Activated CD8-positive, alpha-beta memory T cell treated with anti-CD3 and anti-CD28 coated beads, Interleukin-2, amount 50 U/mL, for 4 hours (primary cell): ENCODE measurements around the gene DUSP11.
"Not testable (repeated sequence)": the region's sequence is repeated elsewhere in the genome, so short reads cannot be mapped to it uniquely, and the experiment has no call there.

Experiments
- DNase-seq: peaks from one replicate; pipeline ENCODE4 v3.0.0-alpha.2; 2020

Gene DUSP11

DNA sequence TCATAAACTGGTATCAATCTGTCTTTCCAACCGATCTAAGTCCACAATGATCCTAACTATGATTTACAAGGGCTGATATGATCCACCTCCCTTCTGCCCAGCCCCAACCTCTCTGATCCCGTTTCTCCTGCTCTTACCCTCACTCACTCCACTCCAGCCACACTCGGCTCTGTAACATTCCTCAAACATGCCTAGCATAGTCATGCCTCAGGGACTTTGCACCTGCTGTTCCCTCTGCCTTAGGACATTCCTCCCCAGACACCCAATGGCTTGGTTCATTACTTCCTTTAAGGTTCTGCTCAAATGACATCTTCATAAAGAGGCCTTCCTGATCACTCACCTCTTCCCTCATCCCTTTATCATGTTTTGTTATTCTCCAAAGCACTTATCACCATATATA, 9.2 kb downstream of the DUSP11 start:
- DNase-seq = no peak

DNA sequence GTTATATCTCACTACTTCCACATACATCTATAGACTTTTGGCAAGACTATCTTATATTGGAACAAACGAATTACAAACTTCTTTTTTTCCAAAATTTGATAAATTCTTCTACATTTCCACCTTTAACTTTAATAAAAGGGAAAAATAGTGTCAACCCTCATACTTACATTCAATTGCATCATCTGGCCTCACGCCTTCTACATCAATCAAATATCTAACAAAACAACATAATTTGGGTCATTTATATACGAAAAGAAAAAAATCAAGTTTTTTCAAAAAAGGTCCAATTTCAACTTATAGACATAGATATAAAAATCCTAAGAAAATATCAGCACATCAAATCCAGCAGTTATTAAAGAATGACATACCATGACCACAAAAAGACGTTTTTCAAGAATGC, 12.9 kb downstream of the DUSP11 start:
- DNase-seq = no peak

DNA sequence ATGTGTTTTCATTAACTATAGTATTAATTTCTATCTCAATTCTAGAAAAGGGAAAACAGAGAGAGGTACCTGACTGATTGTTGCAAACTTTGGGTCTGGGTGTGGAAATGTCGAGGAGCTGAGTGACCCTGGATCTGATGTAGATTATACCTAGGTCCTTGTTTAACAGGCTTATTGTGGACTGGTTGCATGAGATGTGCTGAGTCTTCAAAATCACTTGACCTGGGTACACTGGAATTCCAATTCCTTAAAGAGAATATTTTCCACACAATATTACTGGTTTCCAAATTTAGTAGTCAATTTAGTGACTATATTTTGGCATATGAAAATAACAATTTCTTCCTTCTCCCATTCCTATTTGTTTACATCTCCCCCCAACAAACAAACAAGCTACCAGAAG, 13.6 kb downstream of the DUSP11 start:
- no peak for DNase-seq

DNA sequence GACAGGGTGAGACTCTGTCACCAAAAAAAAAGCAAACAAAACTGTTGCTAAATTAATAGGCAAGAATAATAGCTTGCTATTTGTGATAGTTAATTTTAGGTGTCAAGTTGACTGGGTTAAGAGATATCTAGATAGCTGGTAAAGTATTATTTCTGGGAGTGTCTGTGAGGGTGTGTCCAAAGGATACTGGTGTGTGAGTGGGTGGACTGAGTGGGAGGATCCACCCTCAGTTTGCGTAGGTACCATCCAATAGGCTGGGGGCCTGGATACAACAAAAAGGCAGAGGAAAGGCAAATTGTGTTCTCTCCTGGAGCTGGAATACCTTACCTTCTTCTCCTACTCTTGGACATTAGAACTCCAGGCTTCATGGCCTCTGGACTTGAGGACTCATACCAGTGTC, 15.0 kb downstream of the DUSP11 start:
- DNase-seq = no peak

DNA sequence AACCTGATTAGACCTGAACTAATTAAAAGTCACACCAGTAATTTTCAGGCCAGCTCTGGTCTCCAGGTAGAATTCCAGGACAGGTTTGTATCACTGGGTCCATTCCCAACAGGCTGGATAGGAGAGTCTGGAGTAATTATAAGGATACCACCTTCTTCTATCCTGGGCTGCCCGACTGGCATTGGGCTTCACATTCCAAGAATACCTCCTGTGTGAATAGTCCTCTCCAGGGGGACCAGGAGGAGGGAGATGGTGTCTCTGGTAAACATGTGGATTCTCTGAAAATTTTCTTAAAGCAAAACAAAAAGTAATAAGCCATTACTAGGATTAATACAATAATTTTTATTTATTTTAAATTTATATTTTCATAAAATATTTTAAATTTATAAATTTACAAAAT, 17.3 kb downstream of the DUSP11 start:
- DNase-seq = no peak

DNA sequence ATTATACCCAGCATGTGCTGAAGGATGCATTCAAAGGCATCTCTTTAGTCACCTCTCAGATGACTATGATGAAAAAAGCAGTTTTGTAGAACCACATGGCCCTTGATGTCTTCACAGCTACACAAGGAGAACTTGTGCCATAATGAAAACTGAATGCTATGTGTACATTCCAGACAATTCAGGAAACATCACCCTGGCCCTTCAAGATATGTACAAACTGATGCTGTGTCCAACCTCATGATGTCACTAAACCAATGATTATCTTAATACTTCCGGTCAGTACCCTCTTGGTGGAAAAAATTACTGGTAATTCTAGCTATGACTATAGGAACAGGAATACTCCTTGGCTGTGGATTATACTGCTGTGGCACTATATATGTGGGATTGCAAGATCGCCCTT, 20.0 kb downstream of the DUSP11 start:
- DNase-seq = no peak

DNA sequence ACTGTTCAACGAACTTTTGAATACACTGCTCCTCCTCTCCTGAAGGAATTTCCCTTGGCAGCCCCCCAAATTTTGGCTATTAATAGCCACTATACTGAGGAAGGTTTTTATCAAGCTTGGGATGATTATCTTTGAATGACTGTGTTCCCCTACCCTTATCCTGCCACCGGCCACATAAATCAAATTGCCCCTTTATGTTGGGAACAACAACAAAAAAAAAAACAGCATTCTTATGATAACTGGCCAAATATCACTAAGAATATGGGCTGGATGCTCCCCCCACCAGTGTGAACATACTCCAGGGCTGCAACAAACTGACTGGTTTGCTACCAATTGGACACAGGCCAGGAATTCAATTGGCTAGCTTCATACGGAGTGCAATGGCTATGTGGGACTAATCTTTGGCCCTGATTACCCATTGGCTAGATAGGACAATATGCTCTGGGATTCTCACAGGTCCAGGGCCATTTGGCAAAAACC, 20.6 kb downstream of the DUSP11 start:
- no peak for DNase-seq

DNA sequence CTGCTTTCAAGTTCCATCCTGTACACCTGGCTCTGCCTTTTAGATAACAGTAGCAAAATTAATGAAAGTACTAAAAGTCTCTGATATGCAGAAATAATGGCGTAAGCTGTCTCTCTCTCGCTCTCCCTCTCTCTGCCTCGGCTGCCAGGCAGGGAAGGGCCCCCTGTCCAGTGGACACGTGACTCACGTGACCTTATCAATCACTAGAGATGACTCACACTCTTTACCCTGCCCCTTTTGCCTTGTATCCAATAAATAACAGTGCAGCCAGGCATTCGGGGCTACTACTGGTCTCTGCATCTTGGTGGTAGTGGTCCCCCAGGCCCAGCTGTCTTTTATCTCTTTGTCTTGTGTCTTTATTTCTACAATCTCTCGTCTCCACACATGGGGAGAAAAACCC, 25.6 kb downstream of the DUSP11 start:
- not testable (repeated sequence) for DNase-seq

DNA sequence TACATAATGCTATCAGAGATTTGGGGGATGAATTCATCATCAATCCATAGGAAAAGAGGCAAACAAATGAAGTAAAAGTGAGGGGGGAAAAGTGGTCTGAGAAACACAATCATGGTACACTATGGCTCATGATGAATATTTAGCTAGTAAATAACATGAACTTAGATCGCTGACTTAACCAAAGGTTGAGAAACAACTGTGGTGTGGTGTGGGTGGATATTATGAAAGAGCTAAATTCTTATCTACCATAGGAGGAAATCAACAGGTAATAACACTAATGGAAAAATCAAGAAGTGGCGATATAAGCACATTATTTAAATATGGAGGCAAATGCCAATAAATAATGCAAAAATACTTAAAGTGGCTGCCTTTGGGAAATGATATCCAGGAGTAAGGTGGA, 30.6 kb downstream of the DUSP11 start:
- no peak for DNase-seq

DNA sequence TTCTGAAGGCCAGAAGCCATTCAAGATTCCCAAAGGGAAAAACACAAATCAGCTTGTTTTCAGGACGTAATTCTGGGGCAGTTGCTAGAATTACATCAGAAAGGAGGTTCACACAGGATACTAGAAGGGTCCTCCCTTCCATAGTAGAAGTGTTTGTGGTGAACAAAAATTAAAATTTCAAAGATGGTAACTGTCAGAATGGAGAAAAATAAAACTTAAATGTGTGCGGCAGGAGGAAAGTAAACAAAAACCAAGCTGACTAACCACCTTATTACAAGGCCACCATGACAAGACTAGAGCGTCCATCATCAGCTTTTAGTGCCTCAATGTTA, 33.1 kb downstream of the DUSP11 start:
- no peak for DNase-seq

DNA sequence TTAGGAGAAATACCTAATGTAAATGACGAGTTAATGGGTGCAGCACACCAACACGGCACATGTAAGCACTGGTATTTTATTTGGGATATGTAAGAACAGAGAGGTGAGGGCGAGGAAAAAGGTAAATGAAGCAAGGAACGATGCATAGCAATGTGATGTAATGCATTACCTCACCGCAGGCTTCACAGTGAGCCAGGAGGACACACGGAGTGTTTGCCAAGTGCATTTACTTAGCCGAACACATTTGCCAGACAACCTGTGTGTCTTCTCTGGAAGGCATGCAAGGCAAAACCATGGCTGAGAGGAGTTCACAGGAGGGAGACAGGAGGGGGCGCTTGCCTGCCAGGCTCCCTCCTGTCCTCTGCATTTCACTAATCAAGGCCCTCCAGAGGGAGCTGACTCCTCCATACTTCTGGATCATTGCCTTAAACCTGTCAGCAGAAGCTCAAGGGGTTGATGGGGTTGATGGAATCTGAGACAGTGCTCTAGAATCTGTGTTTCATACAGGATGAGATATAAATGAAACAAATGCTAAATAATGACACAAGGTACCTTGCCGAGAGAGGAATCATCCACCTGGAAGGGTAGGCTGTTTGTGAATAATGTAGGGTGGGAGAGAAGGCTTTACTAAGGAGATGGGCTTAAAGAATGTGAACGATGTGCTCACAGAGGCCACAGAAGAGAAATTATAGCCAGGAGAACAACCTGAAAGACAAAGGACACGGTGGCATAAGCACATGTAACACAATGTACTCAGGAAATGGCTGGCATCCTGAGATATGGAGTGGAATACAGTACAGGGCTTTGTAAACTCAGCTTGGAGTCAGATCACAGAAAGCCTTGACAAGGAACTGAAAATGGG, 33.7 kb downstream of the DUSP11 start:
- DNase-seq = no peak

DNA sequence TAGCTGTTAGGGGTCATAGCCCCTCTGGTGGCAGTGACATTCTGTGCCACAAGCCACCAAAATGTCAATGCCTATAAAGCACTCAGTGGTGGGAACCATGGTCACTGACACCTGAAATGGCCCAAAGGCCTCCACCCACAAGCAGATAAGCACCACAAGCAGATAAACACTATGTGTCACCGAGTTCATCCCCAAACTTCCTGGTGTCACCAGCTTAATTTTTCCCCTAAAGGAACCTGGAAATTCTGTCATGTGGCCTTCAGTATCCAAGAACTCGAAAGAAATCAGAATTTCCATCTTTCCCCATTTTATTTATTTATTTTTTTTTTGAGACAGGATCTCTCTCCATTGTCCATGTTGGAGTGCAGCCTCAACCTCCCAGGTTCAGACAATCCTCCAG, 39.1 kb downstream of the DUSP11 start:
- no peak for DNase-seq

DNA sequence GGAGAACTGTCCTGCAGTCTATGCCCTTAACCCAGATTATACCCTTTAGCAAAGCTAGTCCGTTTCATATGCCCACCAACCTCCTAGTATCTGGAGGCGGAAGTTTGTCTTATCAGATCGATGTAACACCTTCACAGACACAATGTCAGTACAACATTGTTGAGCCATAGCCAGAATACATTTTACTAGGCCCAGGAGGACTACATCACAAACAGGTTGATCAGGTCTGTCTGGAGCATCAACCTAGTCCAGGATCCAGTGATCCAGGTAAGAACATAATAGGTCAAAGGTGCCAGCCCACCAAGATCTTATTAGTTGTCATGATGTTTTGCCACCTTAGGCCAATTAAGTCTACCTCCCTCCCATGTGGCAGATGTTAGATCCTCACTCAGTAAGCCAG, 40.8 kb downstream of the DUSP11 start:
- no peak for DNase-seq

DNA sequence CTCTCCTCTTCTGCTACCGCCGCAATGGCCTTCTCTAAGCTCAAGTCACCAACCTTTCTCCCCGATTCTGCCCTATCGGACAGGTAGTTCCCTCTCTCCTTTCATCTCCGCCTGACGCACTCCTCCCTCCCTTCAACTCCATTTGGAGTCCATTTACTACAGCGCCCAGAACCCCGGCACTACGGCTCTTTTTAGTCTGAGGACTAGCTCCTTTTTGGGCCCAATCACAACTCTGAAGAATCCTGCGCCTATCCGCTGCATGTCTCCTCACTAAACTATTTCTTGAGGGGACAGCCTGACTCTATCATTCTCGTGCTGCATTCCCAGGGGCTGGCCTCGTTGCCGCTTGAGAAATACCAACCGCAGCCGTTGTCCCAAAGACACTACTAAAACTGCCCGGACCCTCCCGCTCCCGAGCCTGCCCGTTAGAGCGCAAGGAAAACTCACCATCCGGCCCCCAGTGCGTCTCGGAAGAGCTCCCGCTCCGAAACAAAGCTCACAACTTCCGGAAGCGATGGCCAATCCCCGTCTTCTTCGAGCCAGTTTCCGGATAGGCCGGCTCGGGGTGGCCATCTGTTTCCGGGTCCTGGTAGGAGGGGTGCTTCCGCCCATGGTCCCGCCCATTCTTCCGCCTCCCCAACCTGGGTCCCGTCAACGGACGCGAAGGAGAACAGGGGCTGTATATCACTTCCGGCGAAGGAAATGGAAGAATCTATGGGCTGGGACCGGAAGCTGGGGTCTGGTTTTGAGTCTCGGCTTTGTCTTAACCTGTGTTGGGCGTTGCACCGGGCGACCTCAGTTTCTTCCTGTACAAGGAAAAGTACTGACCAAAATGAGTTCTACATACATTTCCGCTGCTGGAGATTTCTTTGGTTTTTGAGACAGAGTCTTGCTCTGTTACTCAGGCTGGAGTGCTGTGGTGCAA, 42.8 kb downstream of the DUSP11 start, which contains the start of gene TPRKB:
TSS of gene TPRKB (minus strand) at position 491 of the 925 bp plus-strand sequence. CDS start 2,776 bp downstream, outside the sequence.
- peak; percentile 95 for DNase-seq

DNA sequence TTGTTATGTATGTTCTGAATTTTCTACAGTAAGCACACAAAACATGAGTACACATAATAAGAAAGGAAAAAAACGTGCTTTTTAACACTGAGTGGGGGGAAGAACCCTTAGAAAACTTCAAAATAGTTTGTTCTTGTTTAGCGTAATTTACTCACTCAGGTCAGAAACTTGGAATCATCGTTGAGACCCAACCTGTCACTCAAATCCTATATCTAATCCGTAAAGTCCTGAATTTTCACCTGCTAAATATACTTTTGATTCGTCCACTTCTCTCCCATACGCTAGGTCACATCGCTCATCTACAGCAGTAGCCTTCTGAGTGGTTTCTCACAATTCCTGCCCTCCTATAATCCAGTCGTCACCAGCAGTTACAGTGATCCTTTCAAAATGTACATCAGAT, 43.5 kb downstream of the DUSP11 start:
- DNase-seq = no peak

DNA sequence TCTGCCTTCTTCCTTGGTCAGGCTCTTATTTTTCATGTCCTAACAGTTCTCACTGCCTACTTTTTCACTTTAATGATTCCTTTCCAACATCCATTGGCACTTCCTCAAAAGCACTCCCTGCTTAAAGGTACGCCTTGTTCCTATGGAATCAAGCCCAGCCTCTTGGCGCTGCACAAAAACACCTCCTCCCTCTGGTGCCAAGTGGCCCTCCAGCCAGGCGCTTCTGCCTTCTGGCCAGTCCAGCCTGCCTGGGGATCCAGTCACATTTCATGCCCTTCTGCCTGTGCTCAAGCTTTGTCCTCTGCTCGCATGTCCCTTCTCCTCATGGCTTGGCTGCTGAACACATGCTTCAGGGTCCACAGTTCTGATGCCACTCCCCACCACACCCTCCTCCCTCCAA, 49.1 kb downstream of the DUSP11 start:
- DNase-seq = no peak

DNA sequence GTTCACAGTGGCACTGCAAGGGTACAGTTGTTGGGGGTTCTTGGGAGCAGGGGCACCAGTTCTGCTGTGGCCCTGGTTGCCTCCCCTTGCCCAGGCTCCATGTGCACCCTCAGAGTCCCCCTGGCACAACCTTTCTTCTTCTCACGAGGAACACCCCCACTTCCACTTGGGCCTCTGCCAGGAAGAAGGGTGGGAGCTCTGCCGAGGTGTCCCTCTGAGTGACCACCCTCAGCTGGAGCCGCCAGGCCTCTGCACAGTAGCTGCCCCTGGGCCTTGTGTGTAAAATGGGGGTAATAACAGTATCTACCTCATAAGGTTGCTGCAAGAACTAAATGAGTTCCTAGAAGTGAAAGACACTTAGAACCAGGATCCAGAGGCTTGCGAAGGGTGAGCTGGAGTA, 51.2 kb downstream of the DUSP11 start:
- no peak for DNase-seq

DNA sequence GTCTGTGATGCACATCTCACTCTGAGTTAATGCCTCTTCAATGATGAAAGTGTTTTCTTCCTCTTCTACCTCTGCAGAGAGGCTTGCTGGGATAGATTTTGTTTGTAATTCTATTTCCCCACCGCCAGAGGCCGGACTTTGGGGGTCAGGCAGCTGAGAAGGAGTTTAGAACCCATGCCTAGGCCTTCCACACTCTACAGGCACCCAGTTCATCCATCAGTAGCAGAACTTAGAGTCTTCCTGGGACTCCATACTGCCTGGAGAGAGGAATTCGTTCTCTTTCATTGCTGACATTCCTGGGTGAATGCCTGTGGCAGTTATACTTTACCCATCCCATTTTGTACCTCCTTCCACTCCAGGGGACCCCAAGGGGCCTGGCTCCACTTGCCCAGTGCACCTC, 51.9 kb downstream of the DUSP11 start:
- DNase-seq = no peak

DNA sequence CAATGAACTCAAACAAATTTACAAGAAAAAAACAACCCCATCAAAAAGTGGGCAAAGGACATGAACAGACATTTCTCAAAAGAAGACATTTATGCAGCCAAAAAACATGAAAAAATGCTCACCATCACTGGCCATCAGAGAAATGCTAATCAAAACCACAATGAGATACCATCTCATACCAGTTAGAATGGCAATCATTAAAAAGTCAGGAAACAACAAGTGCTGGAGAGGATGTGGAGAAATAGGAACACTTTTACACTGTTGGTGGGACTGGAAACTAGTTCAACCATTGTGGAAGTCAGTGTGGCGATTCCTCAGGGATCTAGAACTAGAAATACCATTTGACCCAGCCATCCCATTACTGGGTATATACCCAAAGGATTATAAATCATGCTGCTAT, 53.2 kb downstream of the DUSP11 start:
- DNase-seq = not testable (repeated sequence)

DNA sequence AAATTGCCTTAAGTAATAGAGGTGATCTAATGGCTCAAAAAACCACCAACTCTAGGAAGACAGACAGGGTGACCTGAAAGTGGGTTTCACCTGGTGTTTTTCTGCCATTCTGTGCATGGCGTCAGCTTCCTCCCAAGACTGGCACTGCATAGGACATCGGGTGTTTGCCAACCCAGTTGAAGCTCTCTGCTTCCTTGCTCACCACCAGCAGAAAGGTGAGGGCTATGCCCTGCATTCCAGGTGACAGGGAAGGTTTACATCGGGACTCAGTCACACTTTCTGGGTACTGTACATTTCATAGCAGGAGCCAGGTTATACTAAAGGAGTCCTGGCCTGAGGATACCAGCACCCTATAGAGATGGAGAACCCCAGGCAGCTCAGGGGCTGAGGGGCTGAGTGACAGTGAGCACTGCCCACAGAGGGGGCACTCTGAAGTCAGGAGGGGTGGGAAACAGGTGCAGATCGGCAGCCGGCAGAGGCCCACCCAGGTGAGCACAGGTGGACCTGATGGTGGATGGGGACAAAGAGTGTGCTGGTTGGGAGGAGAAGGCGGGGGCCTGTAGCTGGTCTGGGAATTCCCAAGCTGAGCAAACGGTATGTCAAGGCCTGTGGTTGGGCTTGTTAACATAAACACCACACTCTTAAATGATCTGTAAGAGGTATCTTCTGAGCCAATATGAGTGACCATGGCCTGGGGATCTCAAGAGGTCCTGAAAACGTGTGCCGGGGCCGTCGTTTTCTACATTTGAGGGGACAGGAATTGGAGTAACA, 60.9 kb downstream of the DUSP11 start:
- no peak for DNase-seq

DNA sequence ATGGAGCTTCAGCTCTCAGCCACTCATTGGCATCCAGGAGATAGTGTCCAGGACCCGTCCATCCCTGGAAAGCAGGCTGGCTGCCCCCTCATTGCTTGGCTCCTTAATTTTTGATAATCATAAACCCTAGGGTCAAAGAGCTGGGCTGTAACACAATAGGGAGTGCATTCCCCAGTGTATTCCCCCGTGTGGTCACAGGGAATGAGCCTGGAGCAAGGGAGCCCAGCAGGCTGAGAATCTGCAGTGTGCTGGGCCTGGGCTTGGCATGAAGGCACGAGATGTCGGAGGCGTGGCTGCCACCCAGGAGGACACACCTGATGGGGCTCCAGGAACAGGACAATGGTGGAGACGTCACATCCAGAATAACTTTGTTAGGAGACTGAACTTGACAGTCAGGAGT, 61.5 kb downstream of the DUSP11 start:
- no peak for DNase-seq

DNA sequence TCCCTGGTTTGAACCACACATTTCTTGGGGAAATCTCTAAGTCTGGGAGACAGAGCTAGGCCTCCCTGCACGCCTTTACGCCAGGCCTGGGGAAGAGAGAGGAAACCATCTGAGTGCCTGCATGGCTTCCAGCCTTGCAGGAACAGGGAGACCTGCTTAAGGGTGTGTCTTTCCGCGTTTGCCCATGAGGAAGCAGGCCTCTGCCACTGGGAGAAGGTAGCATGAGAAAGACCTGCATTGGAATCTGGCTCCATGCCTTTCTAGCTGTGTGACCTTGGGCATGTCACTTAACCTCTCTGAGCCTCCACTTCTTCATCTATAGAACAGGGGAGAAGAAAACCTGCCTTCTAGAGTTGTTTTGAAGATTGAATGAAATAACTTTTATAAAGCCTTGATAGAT, 62.2 kb downstream of the DUSP11 start:
- DNase-seq = not testable (repeated sequence)

DNA sequence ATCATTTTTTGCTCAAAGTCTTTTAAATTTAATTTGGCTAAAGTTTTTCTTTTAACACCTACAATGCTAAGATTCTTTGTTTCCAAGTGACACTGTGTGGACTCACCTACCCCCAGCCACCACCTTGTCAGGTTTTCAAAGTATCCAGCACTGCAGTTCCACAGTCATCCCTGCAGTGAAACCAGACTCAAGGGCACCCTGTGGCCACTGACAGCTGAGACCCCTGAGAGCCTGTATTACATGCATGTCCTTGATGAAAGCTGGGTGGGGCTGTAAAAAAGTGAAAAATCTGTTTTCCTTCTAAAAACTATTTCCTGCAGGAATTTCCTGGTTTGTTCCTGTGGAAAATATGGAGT, 62.7 kb downstream of the DUSP11 start:
- no peak for DNase-seq
